Activated T-cell treated with anti-CD3 and anti-CD28 coated beads, Interleukin-2, amount 50 U/mL, for 1 hour (primary cell): ENCODE measurements around the gene CELA3B.
"Not testable (repeated sequence)": the region's sequence is repeated elsewhere in the genome, so short reads cannot be mapped to it uniquely, and the experiment has no call there.

Source experiments
- DNase-seq: peaks from one replicate; pipeline ENCODE4 v3.0.0-alpha.2; 2020

Gene CELA3B

GRCh38 chr1:21981253-21981652 lies 4.4 kb downstream of the CELA3B start:
- DNase-seq = not testable (repeated sequence)

GRCh38 chr1:21982122-21982521 lies 5.3 kb downstream of the CELA3B start:
- DNase-seq = not testable (repeated sequence)

- DNase-seq = not testable (repeated sequence)
Observed at GRCh38 chr1:21983539-21983938, 6.7 kb downstream of the CELA3B start.

- DNase-seq = not testable (repeated sequence)
Observed at GRCh38 chr1:21985893-21986292, 9.1 kb downstream of the CELA3B start.

- DNase-seq = not testable (repeated sequence)
Observed at GRCh38 chr1:21986386-21986785, 9.6 kb downstream of the CELA3B start.

GRCh38 chr1:21989672-21990393 lies 13.0 kb downstream of the CELA3B start:
- DNase-seq = not testable (repeated sequence)

- not testable (repeated sequence) for DNase-seq
Observed at GRCh38 chr1:21992186-21992585, 15.4 kb downstream of the CELA3B start.

GRCh38 chr1:21994716-21995115 lies 17.9 kb downstream of the CELA3B start:
- not testable (repeated sequence) for DNase-seq

GRCh38 chr1:21996663-21996970 lies 19.8 kb downstream of the CELA3B start:
- DNase-seq = not testable (repeated sequence)

GRCh38 chr1:21997891-21998623 lies 21.2 kb downstream of the CELA3B start:
- DNase-seq = not testable (repeated sequence)

GRCh38 chr1:21998624-21999294 lies 21.9 kb downstream of the CELA3B start:
- not testable (repeated sequence) for DNase-seq

GRCh38 chr1:21999645-22000044 lies 22.8 kb downstream of the CELA3B start:
- not testable (repeated sequence) for DNase-seq

- no peak for DNase-seq
Observed at GRCh38 chr1:22001409-22001808, 24.6 kb downstream of the CELA3B start, which contains the start of gene CELA3A. TSS of gene CELA3A (plus strand) at chr1:22001657. CDS start at chr1:22001675, 18 bp downstream.

- DNase-seq = not testable (repeated sequence)
Observed at GRCh38 chr1:22002461-22002860, 25.6 kb downstream of the CELA3B start.

- not testable (repeated sequence) for DNase-seq
Observed at GRCh38 chr1:22002875-22003274, 26.1 kb downstream of the CELA3B start.

- not testable (repeated sequence) for DNase-seq
Observed at GRCh38 chr1:22003959-22004358, 27.1 kb downstream of the CELA3B start.

- not testable (repeated sequence) for DNase-seq
Observed at GRCh38 chr1:22005261-22006149, 28.7 kb downstream of the CELA3B start.

GRCh38 chr1:22006736-22007135 lies 29.9 kb downstream of the CELA3B start:
- DNase-seq = not testable (repeated sequence)

- DNase-seq = not testable (repeated sequence)
Observed at GRCh38 chr1:22007262-22007661, 30.4 kb downstream of the CELA3B start.

GRCh38 chr1:22009566-22009965 lies 32.7 kb downstream of the CELA3B start:
- not testable (repeated sequence) for DNase-seq

GRCh38 chr1:22012752-22013151 lies 35.9 kb downstream of the CELA3B start:
- DNase-seq = not testable (repeated sequence)

GRCh38 chr1:22014575-22015206 lies 37.9 kb downstream of the CELA3B start:
- not testable (repeated sequence) for DNase-seq
